RWPE1 (cell line): ENCODE measurements around the gene CDH6.

Experiments
- CTCF ChIA-PET: fragments of 350-600 bp; sonication (Branson Sonifier 250); formaldehyde crosslinking; extraction: SDS; loops from one replicate; lab custom pipeline; 2021; lab: Yijun Ruan, JAX
- POLR2A ChIA-PET: fragments of 400-600 bp; formaldehyde crosslinking; extraction: SDS; loops from one replicate; lab custom pipeline; 2020; ENCODE audit warnings: antibody characterized with exemption; ENCODE audit not compliant: low non-redundant PET; lab: Yijun Ruan, JAX
- DNase-seq: peaks from one replicate; pipeline ENCODE4 v3.0.0; 2012; ENCODE audit warnings: low spot score
- H3K27ac ChIP-seq: fragments of 450-650 bp; 2 replicates; pipeline ENCODE4 v1.5.1; 2017
- CTCF ChIP-seq: fragments of 450-650 bp; conservative IDR thresholded peaks from 2 replicates; pipeline ENCODE4 v1.5.1; 2017; ENCODE audit warnings: low read depth, mild to moderate bottlenecking

Gene CDH6

DNA sequence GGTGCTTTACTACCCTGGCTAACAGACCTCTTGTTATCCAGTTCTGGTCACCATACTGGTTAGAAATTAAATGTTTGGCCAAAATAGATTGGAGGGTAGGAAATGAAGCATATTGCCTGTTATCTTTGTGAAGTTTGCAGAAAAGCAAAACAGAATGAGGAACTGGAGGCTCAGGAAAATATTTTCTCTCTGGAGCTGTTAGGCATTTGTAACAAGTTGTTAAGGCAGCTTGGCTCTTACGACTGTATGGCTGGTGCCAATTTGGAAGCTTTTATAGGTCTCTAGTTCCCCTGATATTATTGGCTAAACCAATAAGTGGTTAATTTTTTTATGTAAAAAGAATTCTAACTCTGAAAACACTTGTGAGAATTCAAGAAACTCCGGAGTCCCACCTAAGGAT, 35.8 kb downstream of the CDH6 start:
- ChIA-PET CTCF (no interaction called here), POLR2A (no interaction called here)
- no peak overlapping the region for H3K27ac ChIP-seq
- no peak for TF ChIP-seq CTCF
- DNase-seq, result no peak

DNA sequence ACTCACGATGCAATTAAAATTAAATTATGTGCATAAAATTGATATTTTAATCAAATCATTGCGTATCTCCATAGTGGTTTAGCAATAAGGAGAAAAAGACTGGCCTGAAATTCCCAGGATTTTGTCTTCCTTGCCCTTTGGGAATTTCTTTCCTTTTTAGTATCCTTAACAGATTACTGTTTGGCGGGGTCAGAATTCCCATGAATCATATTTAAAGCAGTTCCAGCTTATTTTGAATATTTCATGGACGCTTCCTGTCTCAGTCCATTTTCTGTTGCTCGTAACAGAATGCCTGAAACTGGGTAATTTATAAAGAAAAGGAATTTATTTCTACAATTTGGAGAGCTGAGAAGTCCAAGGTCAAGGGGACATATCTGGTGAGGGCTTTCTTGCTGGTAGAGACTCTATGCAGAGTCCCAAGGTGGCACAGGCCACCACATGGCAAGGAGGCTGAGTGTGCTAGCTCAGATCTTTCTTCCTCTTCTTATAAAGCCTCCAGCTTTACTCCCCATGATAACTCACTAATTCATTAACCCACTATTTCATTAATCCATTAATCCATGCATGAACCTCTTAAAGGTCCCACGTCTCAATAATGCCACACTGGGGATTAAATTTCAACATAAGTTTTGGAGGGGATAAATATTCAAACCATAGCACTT, 37.8 kb downstream of the CDH6 start:
- ChIA-PET POLR2A (no interaction called here), CTCF (interaction anchor here (0.6 to 1.9 kb wide), 6 partner anchors 9 to 1639 kb away, joined by 3 to 9 read pairs (median 3); no protein-coding TSS in a partner anchor)
- no peak for DNase-seq
- H3K27ac ChIP-seq, result no peak overlapping the region
- TF ChIP-seq CTCF, result no peak

DNA sequence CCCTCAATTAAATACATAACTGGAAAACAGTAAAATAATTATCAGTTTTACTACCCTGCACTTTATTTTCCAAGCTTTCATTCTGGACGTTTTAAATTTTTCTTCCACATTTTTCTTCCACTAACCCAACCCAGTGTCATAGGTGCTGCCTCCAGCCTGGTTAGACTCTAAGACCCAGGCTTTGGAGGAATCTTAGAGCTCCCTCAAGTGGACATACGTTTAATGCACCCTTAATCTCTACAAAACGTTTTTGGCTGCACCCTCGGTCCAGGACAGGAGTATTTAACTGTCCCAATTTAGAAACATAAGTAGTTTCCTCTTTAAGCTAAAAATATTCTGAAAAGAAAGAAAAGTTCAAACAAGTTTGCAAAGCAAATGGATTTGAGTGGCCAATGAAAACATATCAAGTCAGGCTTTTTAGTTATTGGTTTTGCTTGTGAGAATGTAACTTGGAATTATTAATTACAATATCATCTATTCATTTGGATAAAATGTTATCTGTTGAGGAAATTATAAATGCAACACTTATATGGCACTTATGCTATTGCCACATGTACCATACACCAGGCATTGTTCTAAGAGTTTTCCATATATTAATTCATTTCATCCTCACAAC, 38.9 kb downstream of the CDH6 start:
- DNase-seq, result peak; percentile 67
- CTCF ChIA-PET, result interaction anchor here (0.5 to 1.9 kb wide), 13 partner anchors 8 to 1211 kb away, joined by 3 to 9 read pairs (median 3); no protein-coding TSS in a partner anchor
- POLR2A ChIA-PET, result no interaction called here
- no peak overlapping the region for H3K27ac ChIP-seq
- TF ChIP-seq CTCF, result peak; percentile 83

GRCh38 chr5:31235381-31235780, 41.9 kb downstream of the CDH6 start:
- POLR2A ChIA-PET, result no interaction called here
- DNase-seq, result no peak
- TF ChIP-seq CTCF, result no peak
- CTCF ChIA-PET, result no interaction called here
- no peak overlapping the region for H3K27ac ChIP-seq

GRCh38 chr5:31236339-31236738, 42.9 kb downstream of the CDH6 start:
- ChIA-PET CTCF (no interaction called here), POLR2A (no interaction called here)
- no peak for TF ChIP-seq CTCF
- no peak for DNase-seq
- no peak overlapping the region for H3K27ac ChIP-seq

GRCh38 chr5:31237174-31237573, 43.7 kb downstream of the CDH6 start:
- no peak overlapping the region for H3K27ac ChIP-seq
- ChIA-PET POLR2A (no interaction called here), CTCF (interaction anchor here (0.6 to 1.0 kb wide), 2 partner anchors 33 to 234 kb away, joined by 4 to 5 read pairs; no protein-coding TSS in a partner anchor)
- TF ChIP-seq CTCF, result no peak
- no peak for DNase-seq
